SK-N-SH treated with all-trans-retinoic acid at 6 μM for 48 hours (cell line): ENCODE results near the gene C1orf232.

Experiments used
- ATAC-seq: fragments of 200-7000 bp; cut with Tn5 transposase; 3 replicates; pipeline ENCODE4 v1.9.1; 2020; ENCODE audit warnings: mild to moderate bottlenecking, moderate library complexity
- BACH2 ChIP-seq: fragments of 250-450 bp; sonication (Bioruptor Pico); IDR thresholded peaks from 2 replicates; pipeline ENCODE4 v1.9.0; 2021; ENCODE audit warnings: mild to moderate bottlenecking, borderline replicate concordance
- CSDC2 ChIP-seq: fragments of 250-450 bp; sonication (Bioruptor Pico); IDR thresholded peaks from 2 replicates; pipeline ENCODE4 v1.5.0; 2020; ENCODE audit warnings: mild to moderate bottlenecking, moderate library complexity
- ESRRG ChIP-seq: fragments of 250-450 bp; sonication (Bioruptor Pico); IDR thresholded peaks from 2 replicates; pipeline ENCODE4 v1.6.1; 2021; ENCODE audit warnings: mild to moderate bottlenecking
- GLIS3 ChIP-seq: fragments of 250-450 bp; sonication (Bioruptor Pico); IDR thresholded peaks from 2 replicates; pipeline ENCODE4 v1.5.0; 2020; ENCODE audit warnings: mild to moderate bottlenecking, moderate library complexity
- ISL1 ChIP-seq: fragments of 250-450 bp; sonication (Bioruptor Pico); IDR thresholded peaks from 2 replicates; pipeline ENCODE4 v2.1.2; 2022; ENCODE audit warnings: mild to moderate bottlenecking, moderate library complexity
- OSR1 ChIP-seq: fragments of 250-450 bp; sonication (Bioruptor Pico); IDR thresholded peaks from 2 replicates; pipeline ENCODE4 v1.8.0; 2022; ENCODE audit warnings: moderate library complexity, mild to moderate bottlenecking, inconsistent platforms
- PPARA ChIP-seq: fragments of 250-450 bp; sonication (Bioruptor Pico); IDR thresholded peaks from 2 replicates; pipeline ENCODE4 v1.5.0; 2020; ENCODE audit warnings: mild to moderate bottlenecking, borderline replicate concordance
- RARB ChIP-seq: fragments of 250-450 bp; sonication (Bioruptor Pico); IDR thresholded peaks from 2 replicates; pipeline ENCODE4 v1.8.0; 2021; ENCODE audit warnings: mild to moderate bottlenecking, moderate library complexity
- TCF4 ChIP-seq: fragments of 250-450 bp; sonication (Bioruptor Pico); IDR thresholded peaks from 2 replicates; pipeline ENCODE4 v1.8.0; 2021; ENCODE audit warnings: mild to moderate bottlenecking, moderate library complexity, borderline replicate concordance
- TOX ChIP-seq: fragments of 250-450 bp; sonication (Bioruptor Pico); IDR thresholded peaks from 2 replicates; pipeline ENCODE4 v1.8.0; 2021; ENCODE audit warnings: mild to moderate bottlenecking, moderate library complexity, borderline replicate concordance
- ZC3H10 ChIP-seq: fragments of 250-450 bp; sonication (Bioruptor Pico); IDR thresholded peaks from 2 replicates; pipeline ENCODE4 v1.5.1; 2021; ENCODE audit warnings: mild to moderate bottlenecking, moderate library complexity
- ZFP3 ChIP-seq: fragments of 250-450 bp; sonication (Bioruptor Pico); IDR thresholded peaks from 2 replicates; pipeline ENCODE4 v1.5.0; 2020; ENCODE audit warnings: mild to moderate bottlenecking, moderate library complexity
- ZFP30 ChIP-seq: fragments of 450-650 bp; formaldehyde crosslinking; IDR thresholded peaks from 2 replicates; pipeline ENCODE4 v1.5.0; 2022; ENCODE audit warnings: mild to moderate bottlenecking, moderate library complexity
- ZNF70 ChIP-seq: fragments of 450-650 bp; formaldehyde crosslinking; IDR thresholded peaks from 2 replicates; pipeline ENCODE4 v1.5.0; 2020; ENCODE audit warnings: mild to moderate bottlenecking, moderate library complexity
- ZNF8 ChIP-seq: fragments of 450-650 bp; formaldehyde crosslinking; IDR thresholded peaks from 2 replicates; pipeline ENCODE4 v1.5.0; 2020; ENCODE audit warnings: mild to moderate bottlenecking, moderate library complexity
- TF ChIP-seq, protein P1 (sequence below): fragments of 250-450 bp; sonication (Bioruptor Pico); IDR thresholded peaks from 2 replicates; pipeline ENCODE4 v1.8.0; 2021; ENCODE audit warnings: low read depth, mild to moderate bottlenecking, moderate library complexity, borderline replicate concordance
- TF ChIP-seq, protein P2 (sequence below): fragments of 250-450 bp; sonication (Bioruptor Pico); IDR thresholded peaks from 2 replicates; pipeline ENCODE4 v1.5.1; 2021; ENCODE audit warnings: mild to moderate bottlenecking, moderate library complexity
- TF ChIP-seq, protein P3 (sequence below): fragments of 250-450 bp; sonication (Bioruptor Pico); IDR thresholded peaks from 2 replicates; pipeline ENCODE4 v1.5.1; 2020; ENCODE audit warnings: low read depth, mild to moderate bottlenecking, moderate library complexity
- TF ChIP-seq, protein P4 (sequence below): fragments of 250-450 bp; sonication (Bioruptor Pico); IDR thresholded peaks from 2 replicates; pipeline ENCODE4 v1.5.0; 2020; ENCODE audit warnings: mild to moderate bottlenecking, moderate library complexity

Gene C1orf232

DNA sequence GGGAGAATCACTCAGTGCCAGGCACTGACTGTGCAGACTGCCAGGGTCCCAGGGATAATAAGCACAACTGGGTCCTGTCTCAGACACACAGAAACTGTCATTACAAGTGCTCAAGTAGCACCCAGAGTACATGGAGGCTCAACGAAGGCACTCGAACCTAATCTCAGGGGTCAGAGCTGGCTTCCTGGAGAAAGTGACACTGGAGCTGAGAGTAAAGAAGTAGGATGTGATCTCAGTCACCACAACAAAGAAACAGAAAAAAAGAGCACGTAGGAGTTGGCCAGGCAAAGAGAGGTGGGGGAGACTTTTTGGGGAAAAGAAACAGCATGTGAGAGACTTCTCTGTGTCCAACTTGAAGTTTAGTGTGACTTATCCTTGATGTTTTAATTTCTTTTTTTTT lies 23.0 kb upstream of the C1orf232 start:
- no peak for ATAC-seq
- TF ChIP-seq OSR1 (CRISPR knock-in tag), result no peak
- no peak for TF ChIP-seq ZFP3 (CRISPR knock-in tag)

DNA sequence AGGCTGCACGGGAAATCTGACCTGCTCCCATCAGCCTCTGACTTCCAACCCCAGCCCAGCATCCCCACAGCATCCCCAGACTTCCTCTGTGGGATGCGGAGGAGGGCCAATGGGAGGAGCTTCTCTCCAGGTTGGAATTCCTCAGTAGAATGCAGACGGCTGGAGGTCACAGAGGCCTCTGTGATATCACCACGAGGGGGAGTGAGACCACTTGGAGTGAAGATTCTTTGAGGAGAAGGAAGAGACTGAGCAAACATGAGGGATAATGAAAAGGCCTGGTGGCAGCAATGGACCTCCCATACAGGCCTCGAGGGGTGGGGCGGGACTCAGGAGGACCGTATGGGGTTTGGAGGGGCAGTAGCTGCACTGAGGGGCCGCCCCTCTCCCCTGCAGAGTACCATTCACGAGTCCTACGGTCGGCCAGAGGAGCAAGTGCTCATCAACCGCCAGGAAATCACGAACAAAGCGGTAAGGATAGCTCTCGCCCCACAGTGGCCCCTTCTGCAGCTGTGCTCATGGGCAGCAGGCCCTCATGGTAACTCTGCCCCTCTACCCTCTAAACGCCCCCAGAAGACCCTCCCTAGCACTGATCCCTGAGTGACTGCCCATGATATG lies 21.7 kb upstream of the C1orf232 start, which contains the start of gene CATSPER4:
Gene CATSPER4 (plus strand): TSS at position 230 of the 615 bp plus-strand sequence. CDS start 26 bp downstream, at position 256.
- no peak for TF ChIP-seq ISL1
- no peak for TF ChIP-seq PPARA
- TF ChIP-seq ESRRG (CRISPR knock-in tag), result no peak
- TF ChIP-seq OSR1 (CRISPR knock-in tag), result no peak
- TF ChIP-seq TCF4 (CRISPR knock-in tag), result no peak
- no peak for TF ChIP-seq ZFP3 (CRISPR knock-in tag)
- no peak for TF ChIP-seq GLIS3
- TF ChIP-seq, protein P1, sequence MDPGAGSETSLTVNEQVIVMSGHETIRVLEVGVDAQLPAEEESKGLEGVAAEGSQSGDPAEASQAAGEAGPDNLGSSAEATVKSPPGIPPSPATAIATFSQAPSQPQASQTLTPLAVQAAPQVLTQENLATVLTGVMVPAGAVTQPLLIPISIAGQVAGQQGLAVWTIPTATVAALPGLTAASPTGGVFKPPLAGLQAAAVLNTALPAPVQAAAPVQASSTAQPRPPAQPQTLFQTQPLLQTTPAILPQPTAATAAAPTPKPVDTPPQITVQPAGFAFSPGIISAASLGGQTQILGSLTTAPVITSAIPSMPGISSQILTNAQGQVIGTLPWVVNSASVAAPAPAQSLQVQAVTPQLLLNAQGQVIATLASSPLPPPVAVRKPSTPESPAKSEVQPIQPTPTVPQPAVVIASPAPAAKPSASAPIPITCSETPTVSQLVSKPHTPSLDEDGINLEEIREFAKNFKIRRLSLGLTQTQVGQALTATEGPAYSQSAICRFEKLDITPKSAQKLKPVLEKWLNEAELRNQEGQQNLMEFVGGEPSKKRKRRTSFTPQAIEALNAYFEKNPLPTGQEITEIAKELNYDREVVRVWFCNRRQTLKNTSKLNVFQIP (CRISPR knock-in tag), result no peak
- TF ChIP-seq ZNF70, result no peak
- no peak for TF ChIP-seq ZFP30 (CRISPR knock-in tag)
- no peak for TF ChIP-seq RARB
- ATAC-seq, result peak; percentile 66

DNA sequence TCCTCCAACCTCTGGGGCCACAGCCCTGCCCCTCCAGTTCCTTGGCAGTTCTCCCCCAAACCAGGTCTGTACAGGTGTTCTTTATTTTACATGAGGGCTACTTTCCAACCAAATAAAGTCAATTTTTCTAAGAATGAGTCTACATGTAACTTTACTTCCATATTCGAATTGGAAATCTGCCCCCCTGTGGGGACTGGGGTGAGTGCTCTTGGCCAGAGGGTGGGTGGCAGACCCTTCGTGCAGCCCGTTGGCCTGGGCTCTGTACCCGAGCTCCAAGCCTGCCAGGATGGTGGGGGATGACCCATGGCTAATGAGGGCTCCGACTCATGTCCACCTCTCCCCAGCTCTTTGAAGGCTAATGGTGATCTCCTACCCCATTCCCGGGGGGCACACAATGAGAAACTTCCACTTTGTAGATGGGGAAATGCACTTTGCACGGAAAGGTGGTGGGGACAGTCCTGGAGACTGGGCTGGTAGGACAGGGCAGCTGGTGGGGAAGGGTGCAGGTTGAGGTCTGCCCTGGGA lies 21.1 kb upstream of the C1orf232 start:
- no peak for ATAC-seq
- TF ChIP-seq ZC3H10 (CRISPR knock-in tag), result no peak
- TF ChIP-seq, protein P2, sequence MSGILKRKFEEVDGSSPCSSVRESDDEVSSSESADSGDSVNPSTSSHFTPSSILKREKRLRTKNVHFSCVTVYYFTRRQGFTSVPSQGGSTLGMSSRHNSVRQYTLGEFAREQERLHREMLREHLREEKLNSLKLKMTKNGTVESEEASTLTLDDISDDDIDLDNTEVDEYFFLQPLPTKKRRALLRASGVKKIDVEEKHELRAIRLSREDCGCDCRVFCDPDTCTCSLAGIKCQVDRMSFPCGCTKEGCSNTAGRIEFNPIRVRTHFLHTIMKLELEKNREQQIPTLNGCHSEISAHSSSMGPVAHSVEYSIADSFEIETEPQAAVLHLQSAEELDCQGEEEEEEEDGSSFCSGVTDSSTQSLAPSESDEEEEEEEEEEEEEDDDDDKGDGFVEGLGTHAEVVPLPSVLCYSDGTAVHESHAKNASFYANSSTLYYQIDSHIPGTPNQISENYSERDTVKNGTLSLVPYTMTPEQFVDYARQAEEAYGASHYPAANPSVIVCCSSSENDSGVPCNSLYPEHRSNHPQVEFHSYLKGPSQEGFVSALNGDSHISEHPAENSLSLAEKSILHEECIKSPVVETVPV (CRISPR knock-in tag), result no peak
- TF ChIP-seq, protein P3, sequence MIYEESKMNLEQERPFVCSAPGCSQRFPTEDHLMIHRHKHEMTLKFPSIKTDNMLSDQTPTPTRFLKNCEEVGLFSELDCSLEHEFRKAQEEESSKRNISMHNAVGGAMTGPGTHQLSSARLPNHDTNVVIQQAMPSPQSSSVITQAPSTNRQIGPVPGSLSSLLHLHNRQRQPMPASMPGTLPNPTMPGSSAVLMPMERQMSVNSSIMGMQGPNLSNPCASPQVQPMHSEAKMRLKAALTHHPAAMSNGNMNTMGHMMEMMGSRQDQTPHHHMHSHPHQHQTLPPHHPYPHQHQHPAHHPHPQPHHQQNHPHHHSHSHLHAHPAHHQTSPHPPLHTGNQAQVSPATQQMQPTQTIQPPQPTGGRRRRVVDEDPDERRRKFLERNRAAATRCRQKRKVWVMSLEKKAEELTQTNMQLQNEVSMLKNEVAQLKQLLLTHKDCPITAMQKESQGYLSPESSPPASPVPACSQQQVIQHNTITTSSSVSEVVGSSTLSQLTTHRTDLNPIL, result no peak

DNA sequence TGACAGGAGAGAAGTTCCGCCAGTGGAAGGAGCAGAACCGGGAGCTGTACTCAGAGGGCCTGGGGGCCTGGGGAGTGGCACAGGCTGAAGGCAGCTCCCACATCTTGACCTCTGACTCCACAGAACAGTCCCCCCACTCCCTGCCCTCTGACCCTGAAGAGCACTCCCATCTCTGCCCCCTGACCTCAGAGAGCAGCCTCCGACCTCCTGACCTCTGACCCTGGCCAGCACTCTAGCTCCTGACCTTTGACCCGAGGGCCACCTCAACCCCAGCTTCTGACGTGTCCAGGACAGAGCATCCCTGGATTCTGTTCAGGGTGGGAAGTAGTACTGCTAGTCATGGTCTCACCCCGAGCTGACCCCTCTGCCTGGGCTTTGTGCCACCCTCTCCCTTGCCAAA lies 20.6 kb upstream of the C1orf232 start:
- TF ChIP-seq CSDC2 (CRISPR knock-in tag), result no peak
- ATAC-seq, result no peak

DNA sequence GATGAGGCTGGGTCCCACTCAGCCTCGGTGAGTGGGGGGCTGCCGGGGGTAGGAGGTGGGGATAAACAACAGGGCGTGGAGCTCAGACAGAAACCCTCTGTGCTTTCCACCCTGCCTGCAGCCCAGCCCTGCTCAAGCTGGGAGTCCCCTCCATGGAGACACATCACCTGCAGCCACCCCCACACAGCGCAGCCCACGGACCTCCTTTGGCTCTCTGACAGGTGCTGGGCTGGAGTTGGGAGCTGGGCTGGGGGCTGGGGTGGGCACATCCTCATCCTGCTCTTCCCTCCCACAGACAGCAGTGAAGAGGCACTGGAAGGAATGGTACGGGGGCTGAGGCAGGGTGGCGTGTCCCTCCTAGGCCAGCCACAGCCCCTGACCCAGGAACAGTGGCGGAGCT lies 19.7 kb upstream of the C1orf232 start:
- TF ChIP-seq TOX (CRISPR knock-in tag) (no peak), OSR1 (CRISPR knock-in tag) (no peak), ZNF70 (no peak), CSDC2 (CRISPR knock-in tag) (no peak), ZNF8 (no peak)
- TF ChIP-seq, protein P4, sequence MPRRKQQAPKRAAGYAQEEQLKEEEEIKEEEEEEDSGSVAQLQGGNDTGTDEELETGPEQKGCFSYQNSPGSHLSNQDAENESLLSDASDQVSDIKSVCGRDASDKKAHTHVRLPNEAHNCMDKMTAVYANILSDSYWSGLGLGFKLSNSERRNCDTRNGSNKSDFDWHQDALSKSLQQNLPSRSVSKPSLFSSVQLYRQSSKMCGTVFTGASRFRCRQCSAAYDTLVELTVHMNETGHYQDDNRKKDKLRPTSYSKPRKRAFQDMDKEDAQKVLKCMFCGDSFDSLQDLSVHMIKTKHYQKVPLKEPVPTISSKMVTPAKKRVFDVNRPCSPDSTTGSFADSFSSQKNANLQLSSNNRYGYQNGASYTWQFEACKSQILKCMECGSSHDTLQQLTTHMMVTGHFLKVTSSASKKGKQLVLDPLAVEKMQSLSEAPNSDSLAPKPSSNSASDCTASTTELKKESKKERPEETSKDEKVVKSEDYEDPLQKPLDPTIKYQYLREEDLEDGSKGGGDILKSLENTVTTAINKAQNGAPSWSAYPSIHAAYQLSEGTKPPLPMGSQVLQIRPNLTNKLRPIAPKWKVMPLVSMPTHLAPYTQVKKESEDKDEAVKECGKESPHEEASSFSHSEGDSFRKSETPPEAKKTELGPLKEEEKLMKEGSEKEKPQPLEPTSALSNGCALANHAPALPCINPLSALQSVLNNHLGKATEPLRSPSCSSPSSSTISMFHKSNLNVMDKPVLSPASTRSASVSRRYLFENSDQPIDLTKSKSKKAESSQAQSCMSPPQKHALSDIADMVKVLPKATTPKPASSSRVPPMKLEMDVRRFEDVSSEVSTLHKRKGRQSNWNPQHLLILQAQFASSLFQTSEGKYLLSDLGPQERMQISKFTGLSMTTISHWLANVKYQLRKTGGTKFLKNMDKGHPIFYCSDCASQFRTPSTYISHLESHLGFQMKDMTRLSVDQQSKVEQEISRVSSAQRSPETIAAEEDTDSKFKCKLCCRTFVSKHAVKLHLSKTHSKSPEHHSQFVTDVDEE (CRISPR knock-in tag), result no peak

DNA sequence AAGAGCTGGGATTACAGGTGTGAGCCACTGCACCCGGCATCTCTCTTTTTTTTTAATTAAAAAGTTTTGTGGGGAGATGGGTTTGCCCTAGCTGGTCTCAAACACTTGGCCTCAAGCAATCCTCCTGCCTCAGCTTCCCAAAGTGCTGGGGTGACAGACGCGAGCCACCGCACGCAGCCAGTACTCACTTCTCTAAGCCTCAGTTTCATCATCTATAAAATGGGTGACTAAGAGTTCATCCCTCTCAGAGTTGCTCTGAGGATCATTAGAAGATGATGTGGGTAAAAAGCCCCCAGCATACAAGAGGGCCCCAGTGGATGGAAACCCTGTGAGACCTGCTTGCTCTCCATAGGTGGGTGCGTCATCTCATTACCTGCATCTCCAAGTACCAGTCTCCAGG lies 19.1 kb upstream of the C1orf232 start:
- ATAC-seq, result no peak
- TF ChIP-seq, protein P3, result no peak
- TF ChIP-seq GLIS3 (no peak), ZNF70 (no peak), BACH2 (CRISPR knock-in tag) (no peak), ZFP3 (CRISPR knock-in tag) (no peak)

More for the DNA sequence above, 19.7 kb upstream of the C1orf232 start:
- no peak for ATAC-seq
